HepG2 (cell line): ENCODE results near the gene MRPL54. TPM values are rescaled to one million over a fixed set of nuclear protein-coding genes. Genes with fewer than 3 reads are reported as not detected.
"Not testable (repeated sequence)": the region's sequence is repeated elsewhere in the genome, so short reads cannot be mapped to it uniquely, and the experiment has no call there.

Source experiments
- ATAC-seq: fragments of 200-7000 bp; cut with Tn5 transposase; 3 replicates; pipeline ENCODE4 v1.9.1; 2020; ENCODE audit warnings: mild to moderate bottlenecking, moderate library complexity
- BruUV-seq: library from RNA; stranded (reverse); fragments of 400-500 nt; replicated peaks from 2 replicates; lab custom pipeline; 2021; lab: Mats Ljungman, UMichigan
- CTCF ChIA-PET: fragments of 300-600 bp; formaldehyde crosslinking; extraction: SDS; loops from one replicate; lab custom pipeline; 2021; ENCODE audit warnings: low total read pairs, inconsistent platforms, low intra/inter-chr PET ratio; lab: Yijun Ruan, JAX
- POLR2A ChIA-PET: fragments of 350-600 bp; sonication (Branson Sonifier 250); formaldehyde crosslinking; loops from one replicate; lab custom pipeline; 2020; ENCODE audit warnings: antibody characterized with exemption, inconsistent platforms; lab: Yijun Ruan, JAX
- DNase-seq: peaks from one replicate; pipeline ENCODE4 v3.0.0-alpha.2; 2015; ENCODE audit warnings: low spot score
- FAIRE-seq: peaks from 3 replicates; lab custom pipeline; 2011; peaks lifted over from hg19 to GRCh38; lab: Jason Lieb, UNC
- H2AFZ ChIP-seq: one replicate; pipeline ENCODE4 v1.6.1; 2011; ENCODE audit warnings: low read length, inconsistent platforms
- H3K27ac ChIP-seq: fragments of 300-600 bp; 3 replicates; pipeline ENCODE4 v1.8.0; 2011; ENCODE audit warnings: mixed run types, mild to moderate bottlenecking, mixed read lengths, low read length, inconsistent platforms; ENCODE audit not compliant: insufficient read depth; ENCODE audit errors: extremely low read length
- H3K27me3 ChIP-seq, 2 experiments: fragments of 200-600 bp in 1 of 2; 2 replicates in 1 of 2; 3 replicates in 1 of 2; pipeline versions ENCODE4 v1.6.0 to v1.8.0; 2011; ENCODE audit warnings: low read length in 2 of 2, mild to moderate bottlenecking in 2 of 2, moderate library complexity in 2 of 2, inconsistent platforms in 1 of 2; ENCODE audit not compliant: insufficient read depth in 2 of 2, control insufficient read depth in 1 of 2
- H3K36me3 ChIP-seq, 2 experiments: fragments of 200-600 bp in 1 of 2; replicated peaks in 1 of 2; 2 replicates in 1 of 2; 3 replicates in 1 of 2; pipeline versions ENCODE4 v1.5.1 to v1.8.0; 2011; ENCODE audit warnings: low read length in 2 of 2, inconsistent platforms in 1 of 2; ENCODE audit not compliant: insufficient read depth in 2 of 2, control insufficient read depth in 1 of 2
- H3K4me1 ChIP-seq: 2 replicates; pipeline ENCODE4 v1.5.1; 2012; ENCODE audit warnings: low read length, inconsistent platforms; ENCODE audit not compliant: insufficient read depth
- H3K4me2 ChIP-seq: 2 replicates; pipeline ENCODE4 v1.6.0; 2011; ENCODE audit warnings: low read depth, low read length, inconsistent platforms
- H3K4me3 ChIP-seq, 3 experiments: fragments of 200-600 bp in 1 of 3; sonication (generic), shearing (Covaris generic) in 1 of 3; replicated peaks in 1 of 3; 2 replicates each; pipeline ENCODE4 v1.5.1; 2011 to 2016; ENCODE audit warnings: low read length in 3 of 3, inconsistent platforms in 2 of 3, low read depth in 2 of 3, mild to moderate bottlenecking in 2 of 3, control low read depth in 1 of 3, mixed read lengths in 1 of 3; ENCODE audit not compliant: insufficient read depth in 1 of 3
- H3K79me2 ChIP-seq: one replicate; pipeline ENCODE4 v1.6.1; 2011; ENCODE audit warnings: low read length, inconsistent platforms; ENCODE audit not compliant: insufficient read depth
- H3K9ac ChIP-seq: 2 replicates; pipeline ENCODE4 v1.6.0; 2011; ENCODE audit warnings: mild to moderate bottlenecking, low read depth, low read length, inconsistent platforms; ENCODE audit not compliant: insufficient read depth
- H3K9me3 ChIP-seq: 2 replicates; pipeline ENCODE4 v1.5.1; 2012; ENCODE audit warnings: mild to moderate bottlenecking, low read length
- H4K20me1 ChIP-seq: 2 replicates; pipeline ENCODE4 v1.6.0; 2011; ENCODE audit warnings: inconsistent platforms, mild to moderate bottlenecking, low read length, moderate library complexity; ENCODE audit not compliant: insufficient read depth
- NFE2 ChIP-seq: sonication (generic); formaldehyde crosslinking; IDR thresholded peaks from 2 replicates; pipeline ENCODE4 v1.4.0; 2020; ENCODE audit warnings: missing genetic modification reagents
- SP2 ChIP-seq: sonication (generic); formaldehyde crosslinking; IDR thresholded peaks from 2 replicates; pipeline ENCODE4 v1.5.1; 2020; ENCODE audit warnings: mild to moderate bottlenecking, missing genetic modification reagents
- ZBTB3 ChIP-seq: sonication (generic); formaldehyde crosslinking; IDR thresholded peaks from 2 replicates; pipeline ENCODE4 v1.4.0; 2020; ENCODE audit warnings: low read depth, mild to moderate bottlenecking, moderate library complexity, missing genetic modification reagents, borderline replicate concordance
- WGBS: methylation state at CpG from one replicate; pipeline ENCODE4 v1.1.6; 2017; ENCODE audit warnings: low lambda C conversion rate; 5-methylcytosine and 5-hydroxymethylcytosine counted together
- in situ Hi-C: cut with HindIII; loops from 2 replicates; pipeline ENCODE4 v1.10.0; 2017; ENCODE audit warnings: low pct_unique_long_range_greater_than_20kb; ENCODE audit not compliant: extremely low pct_ligation_motif_present
- intact Hi-C: fragments of 100-400 bp; cut with micrococcal nuclease; formaldehyde crosslinking; loops from one replicate; pipeline ENCODE4 v1.10.0; 2022; ENCODE audit not compliant: unreplicated experiment
- polyA plus RNA-seq, 8 experiments: library from polyadenylated mRNA; depleted of rRNA in 3 of 8; stranded (reverse) in 7 of 8; unstranded in 1 of 8; fragments of >200 nt; fragmentation: Illumina TruSeq in 4 of 8; extraction: Trizol in 4 of 8; gene quantifications; 2 replicates each; pipeline versions ENCODE4 v1.2.1 to v1.2.3, GENCODE V29; 2011 to 2016; ENCODE audit warnings: low read depth in 4 of 8, missing spikeins in 1 of 8, mixed read lengths in 1 of 8; ENCODE audit not compliant: insufficient read depth in 1 of 8
- total RNA-seq, 5 experiments: library from RNA; depleted of rRNA; stranded (reverse); fragments of >200 nt; fragmentation: Illumina TruSeq; extraction: Trizol; gene quantifications; 2 replicates each; pipeline ENCODE4 v1.2.3, GENCODE V29; 2016; ENCODE audit warnings: low read depth in 1 of 5
- TF ChIP-seq, protein P1 (sequence below): sonication (generic); formaldehyde crosslinking; IDR thresholded peaks from 2 replicates; pipeline ENCODE4 v1.4.0; 2020; ENCODE audit warnings: missing genetic modification reagents, mild to moderate bottlenecking, borderline replicate concordance
- TF ChIP-seq, protein P2 (sequence below): sonication (generic); formaldehyde crosslinking; IDR thresholded peaks from 2 replicates; pipeline ENCODE4 v1.4.0; 2020; ENCODE audit warnings: mild to moderate bottlenecking, missing genetic modification reagents
- TF ChIP-seq, protein P3 (sequence below): sonication (generic); formaldehyde crosslinking; IDR thresholded peaks from 2 replicates; pipeline ENCODE4 v1.4.0; 2020; ENCODE audit warnings: mild to moderate bottlenecking, missing genetic modification reagents
- TF ChIP-seq, protein P4 (sequence below): sonication (generic); formaldehyde crosslinking; IDR thresholded peaks from 2 replicates; pipeline ENCODE4 v1.4.0; 2020; ENCODE audit warnings: missing genetic modification reagents, borderline replicate concordance

The MRPL54 gene
- total and polyA plus RNA-seq, 2 of the 13 experiments (the other 11 are each of a cell fraction or from before 2014, with no cell fraction given): 36.8 to 66.9 TPM

DNA sequence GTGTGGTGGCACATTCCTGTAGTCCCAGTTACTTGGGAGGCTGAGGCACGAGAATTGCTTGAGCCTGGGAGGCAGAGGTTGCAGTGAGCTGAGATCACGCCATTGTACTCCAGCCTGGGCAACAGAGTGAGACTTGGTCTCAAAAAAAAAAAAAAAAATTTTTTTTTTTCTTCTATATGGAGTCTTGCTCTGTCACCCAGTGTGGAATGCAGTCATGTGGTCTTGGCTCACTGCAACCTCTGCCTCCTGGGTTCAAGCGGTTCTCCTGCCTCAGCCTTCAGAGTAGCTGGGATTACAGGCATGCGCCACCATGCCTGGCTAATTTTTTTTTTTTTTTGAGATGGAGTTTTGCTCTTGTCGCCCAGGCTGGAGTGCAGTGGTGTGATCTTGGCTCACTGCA lies 3.3 kb downstream of the MRPL54 start:
- H3K27ac ChIP-seq, POLR2A ChIA-PET, H3K27me3 ChIP-seq, BruUV-seq, H3K4me2 ChIP-seq, H3K9me3 ChIP-seq, FAIRE-seq, H2AFZ ChIP-seq, H3K9ac ChIP-seq, DNase-seq, CTCF ChIA-PET, H3K4me3 ChIP-seq, ATAC-seq, H4K20me1 ChIP-seq, H3K4me1 ChIP-seq, in situ Hi-C loops: not testable (repeated sequence)
- Histone ChIP-seq H3K36me3 (peaks cover 9 to 20% of the 10 kb centered on the region in 2 experiments; a peak in 2 of 5 replicates), H3K79me2 (peaks cover 11% of the 10 kb centered on the region)
- 99% methylated on average over 5 of the region's 5 CpGs for WGBS
- intact Hi-C loops: loop anchor here (10.0 kb wide), 1 partner anchor 61 kb away; the partner anchor contains the start of genes PIP5K1C and TJP3

DNA sequence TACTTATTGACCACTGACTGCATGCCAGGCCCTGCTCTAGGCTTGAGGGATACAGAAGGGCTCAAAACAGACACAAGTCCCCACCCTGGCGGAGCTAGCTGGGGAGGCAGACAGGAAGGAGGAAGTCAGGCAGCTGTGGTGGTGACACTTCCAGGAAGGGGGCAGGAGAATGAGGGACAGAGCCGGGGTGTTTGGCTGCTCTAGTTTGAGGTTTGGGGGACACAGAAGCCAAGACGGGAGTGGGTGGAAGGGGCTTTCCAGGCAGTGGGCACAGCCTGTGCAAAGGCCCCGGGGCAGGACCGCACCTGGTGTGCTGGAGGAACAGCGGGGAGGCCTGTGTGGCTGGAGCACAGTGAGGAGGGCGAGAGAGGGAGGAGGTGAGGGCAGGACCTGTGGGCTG lies 4.0 kb downstream of the MRPL54 start:
- POLR2A ChIA-PET: no interaction called here
- H3K9me3 ChIP-seq: no peaks in the 10 kb centered on the region
- H3K79me2 ChIP-seq: peaks cover 5% of the 10 kb centered on the region
- no peak overlapping the region for H3K4me3 ChIP-seq
- CTCF ChIA-PET: no interaction called here
- H3K9ac ChIP-seq: no peak overlapping the region
- no peak for DNase-seq
- no peak overlapping the region for H3K27ac ChIP-seq
- H2AFZ ChIP-seq: no peak overlapping the region
- in situ Hi-C loops (no loop called here), intact Hi-C loops (loop anchor here (10.0 kb wide), 1 partner anchor 62 kb away; the partner anchor contains the start of genes PIP5K1C and TJP3)
- H4K20me1 ChIP-seq: no peaks in the 10 kb centered on the region
- H3K4me1 ChIP-seq: peaks cover 6% of the 10 kb centered on the region
- no peak for FAIRE-seq
- no TSS peak for BruUV-seq
- H3K27me3 ChIP-seq: no peaks in the 10 kb centered on the region
- no peak for ATAC-seq
- H3K4me2 ChIP-seq: no peak overlapping the region
- peaks cover 9 to 20% of the 10 kb centered on the region in 2 experiments; a peak in 2 of 5 replicates for H3K36me3 ChIP-seq
- 86% methylated on average over 7 of the region's 7 CpGs for WGBS
- TF ChIP-seq, protein P1, sequence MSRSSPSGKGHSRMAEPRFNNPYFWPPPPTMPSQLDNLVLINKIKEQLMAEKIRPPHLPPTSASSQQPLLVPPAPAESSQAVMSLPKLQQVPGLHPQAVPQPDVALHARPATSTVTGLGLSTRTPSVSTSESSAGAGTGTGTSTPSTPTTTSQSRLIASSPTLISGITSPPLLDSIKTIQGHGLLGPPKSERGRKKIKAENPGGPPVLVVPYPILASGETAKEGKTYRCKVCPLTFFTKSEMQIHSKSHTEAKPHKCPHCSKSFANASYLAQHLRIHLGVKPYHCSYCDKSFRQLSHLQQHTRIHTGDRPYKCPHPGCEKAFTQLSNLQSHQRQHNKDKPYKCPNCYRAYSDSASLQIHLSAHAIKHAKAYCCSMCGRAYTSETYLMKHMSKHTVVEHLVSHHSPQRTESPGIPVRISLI (CRISPR knock-in tag): no peak
- TF ChIP-seq ZBTB3 (no peak), SP2 (CRISPR knock-in tag) (no peak), NFE2 (CRISPR knock-in tag) (no peak)
- TF ChIP-seq, protein P2, sequence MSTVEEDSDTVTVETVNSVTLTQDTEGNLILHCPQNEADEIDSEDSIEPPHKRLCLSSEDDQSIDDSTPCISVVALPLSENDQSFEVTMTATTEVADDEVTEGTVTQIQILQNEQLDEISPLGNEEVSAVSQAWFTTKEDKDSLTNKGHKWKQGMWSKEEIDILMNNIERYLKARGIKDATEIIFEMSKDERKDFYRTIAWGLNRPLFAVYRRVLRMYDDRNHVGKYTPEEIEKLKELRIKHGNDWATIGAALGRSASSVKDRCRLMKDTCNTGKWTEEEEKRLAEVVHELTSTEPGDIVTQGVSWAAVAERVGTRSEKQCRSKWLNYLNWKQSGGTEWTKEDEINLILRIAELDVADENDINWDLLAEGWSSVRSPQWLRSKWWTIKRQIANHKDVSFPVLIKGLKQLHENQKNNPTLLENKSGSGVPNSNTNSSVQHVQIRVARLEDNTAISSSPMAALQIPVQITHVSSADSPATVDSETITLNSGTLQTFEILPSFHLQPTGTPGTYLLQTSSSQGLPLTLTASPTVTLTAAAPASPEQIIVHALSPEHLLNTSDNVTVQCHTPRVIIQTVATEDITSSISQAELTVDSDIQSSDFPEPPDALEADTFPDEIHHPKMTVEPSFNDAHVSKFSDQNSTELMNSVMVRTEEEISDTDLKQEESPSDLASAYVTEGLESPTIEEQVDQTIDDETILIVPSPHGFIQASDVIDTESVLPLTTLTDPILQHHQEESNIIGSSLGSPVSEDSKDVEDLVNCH: no peak
- TF ChIP-seq, protein P3, sequence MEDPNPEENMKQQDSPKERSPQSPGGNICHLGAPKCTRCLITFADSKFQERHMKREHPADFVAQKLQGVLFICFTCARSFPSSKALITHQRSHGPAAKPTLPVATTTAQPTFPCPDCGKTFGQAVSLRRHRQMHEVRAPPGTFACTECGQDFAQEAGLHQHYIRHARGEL (CRISPR knock-in tag): no peak
- TF ChIP-seq, protein P4, sequence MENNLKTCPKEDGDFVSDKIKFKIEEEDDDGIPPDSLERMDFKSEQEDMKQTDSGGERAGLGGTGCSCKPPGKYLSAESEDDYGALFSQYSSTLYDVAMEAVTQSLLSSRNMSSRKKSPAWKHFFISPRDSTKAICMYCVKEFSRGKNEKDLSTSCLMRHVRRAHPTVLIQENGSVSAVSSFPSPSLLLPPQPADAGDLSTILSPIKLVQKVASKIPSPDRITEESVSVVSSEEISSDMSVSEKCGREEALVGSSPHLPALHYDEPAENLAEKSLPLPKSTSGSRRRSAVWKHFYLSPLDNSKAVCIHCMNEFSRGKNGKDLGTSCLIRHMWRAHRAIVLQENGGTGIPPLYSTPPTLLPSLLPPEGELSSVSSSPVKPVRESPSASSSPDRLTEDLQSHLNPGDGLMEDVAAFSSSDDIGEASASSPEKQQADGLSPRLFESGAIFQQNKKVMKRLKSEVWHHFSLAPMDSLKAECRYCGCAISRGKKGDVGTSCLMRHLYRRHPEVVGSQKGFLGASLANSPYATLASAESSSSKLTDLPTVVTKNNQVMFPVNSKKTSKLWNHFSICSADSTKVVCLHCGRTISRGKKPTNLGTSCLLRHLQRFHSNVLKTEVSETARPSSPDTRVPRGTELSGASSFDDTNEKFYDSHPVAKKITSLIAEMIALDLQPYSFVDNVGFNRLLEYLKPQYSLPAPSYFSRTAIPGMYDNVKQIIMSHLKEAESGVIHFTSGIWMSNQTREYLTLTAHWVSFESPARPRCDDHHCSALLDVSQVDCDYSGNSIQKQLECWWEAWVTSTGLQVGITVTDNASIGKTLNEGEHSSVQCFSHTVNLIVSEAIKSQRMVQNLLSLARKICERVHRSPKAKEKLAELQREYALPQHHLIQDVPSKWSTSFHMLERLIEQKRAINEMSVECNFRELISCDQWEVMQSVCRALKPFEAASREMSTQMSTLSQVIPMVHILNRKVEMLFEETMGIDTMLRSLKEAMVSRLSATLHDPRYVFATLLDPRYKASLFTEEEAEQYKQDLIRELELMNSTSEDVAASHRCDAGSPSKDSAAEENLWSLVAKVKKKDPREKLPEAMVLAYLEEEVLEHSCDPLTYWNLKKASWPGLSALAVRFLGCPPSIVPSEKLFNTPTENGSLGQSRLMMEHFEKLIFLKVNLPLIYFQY: no peak
